Fibroblast of lung (primary cell): ENCODE results near the gene BHMT2.

Experiments
- CTCF ChIP-seq, 2 donors: IDR thresholded peaks in 1 of 2; conservative IDR thresholded peaks in 1 of 2; 1 replicate in 1 of 2; 2 replicates in 1 of 2; pipeline ENCODE4 v1.5.1; 2011 to 2012; ENCODE audit warnings: low read length in 2 of 2, control low read depth in 1 of 2, inconsistent platforms in 1 of 2, low read depth in 1 of 2, mild to moderate bottlenecking in 1 of 2
- EZH2 ChIP-seq: IDR thresholded peaks from 2 replicates; pipeline ENCODE4 v1.5.1; 2012; ENCODE audit warnings: low read length, control low read depth, mild to moderate bottlenecking; ENCODE audit errors: missing control alignments

- TF ChIP-seq CTCF (conservative IDR thresholded peaks at IDR 0.05 in 1 of 2, IDR thresholded peaks at IDR 0.05 in 1 of 2; ENCODE audit: low read depth in 1 of 2, low read length in 2 of 2) (no peak), EZH2 (no peak)
Observed at GRCh38 chr5:79108086-79108485, 38.5 kb downstream of the BHMT2 start.
